DOHH2 (cell line): ENCODE data around the gene STAG1.

Source experiments
- CTCF ChIP-seq: fragments of 200-600 bp; sonication (generic); IDR thresholded peaks from one replicate; pipeline ENCODE4 v1.5.1; 2014; ENCODE audit warnings: antibody characterized with exemption, mild to moderate bottlenecking, low read depth, low read length; ENCODE audit not compliant: poor library complexity, severe bottlenecking
- EZH2phosphoT487 ChIP-seq: fragments of 200-600 bp; sonication (generic); IDR thresholded peaks from 2 replicates; pipeline ENCODE4 v1.6.1; 2017; ENCODE audit warnings: borderline replicate concordance, mild to moderate bottlenecking, antibody characterized with exemption, low read length, moderate library complexity, mixed read lengths

GRCh38 chr3:136778865-136779264 is 26.7 kb upstream of the STAG1 start:
- TF ChIP-seq CTCF = no peak
- TF ChIP-seq EZH2phosphoT487 = no peak
